ENCODE data around the gene NEK4.

The NEK4 gene

DNA sequence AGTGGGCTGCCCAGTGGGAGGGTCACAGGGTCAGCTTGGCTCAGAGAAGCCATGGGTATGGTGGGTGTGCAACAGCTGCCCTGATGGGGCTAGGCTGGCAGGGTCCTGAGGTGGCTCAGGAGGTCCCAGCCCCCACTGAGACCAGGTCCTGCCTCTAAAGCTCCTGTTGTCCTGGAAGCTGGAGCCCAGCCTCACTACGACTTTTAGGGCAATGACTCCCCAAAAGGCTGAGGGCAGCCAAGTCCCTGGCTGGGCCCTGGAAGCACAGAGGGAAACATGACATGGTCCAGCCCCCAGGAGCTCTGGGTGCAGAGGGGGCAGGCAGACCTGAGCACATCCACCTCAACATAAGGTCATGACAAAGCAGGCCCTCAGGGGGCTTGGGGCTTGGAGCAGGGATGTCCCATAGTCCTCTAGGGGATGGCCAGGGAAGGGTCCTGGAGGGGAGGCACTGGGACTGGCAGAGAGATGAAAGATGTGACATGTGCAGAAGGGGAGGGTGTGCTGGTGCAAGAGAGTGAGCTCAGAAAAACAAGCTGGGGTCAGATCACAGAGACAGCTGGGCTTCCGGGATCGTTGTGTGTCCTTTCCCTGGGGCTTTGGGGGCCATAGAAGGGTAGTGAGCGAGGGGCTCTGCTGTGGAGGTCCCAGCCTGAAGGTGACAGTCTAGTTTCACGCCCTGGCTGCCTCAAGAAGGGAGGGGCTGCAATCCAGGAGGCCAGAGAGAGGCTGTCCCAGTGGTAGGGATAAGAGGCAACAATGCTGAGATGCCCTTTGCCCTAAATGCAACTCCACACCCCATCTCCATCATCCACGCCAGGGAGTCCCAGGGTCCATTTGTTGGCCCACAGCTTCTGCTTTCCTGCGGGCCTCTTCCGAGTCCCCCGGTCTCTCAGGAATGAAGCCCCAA, 23.2 kb upstream of the NEK4 start:
- H3K4me3 ChIP-seq (ENCODE audit: low read depth, low read length): no peak overlapping the region
- TF ChIP-seq, protein P1, sequence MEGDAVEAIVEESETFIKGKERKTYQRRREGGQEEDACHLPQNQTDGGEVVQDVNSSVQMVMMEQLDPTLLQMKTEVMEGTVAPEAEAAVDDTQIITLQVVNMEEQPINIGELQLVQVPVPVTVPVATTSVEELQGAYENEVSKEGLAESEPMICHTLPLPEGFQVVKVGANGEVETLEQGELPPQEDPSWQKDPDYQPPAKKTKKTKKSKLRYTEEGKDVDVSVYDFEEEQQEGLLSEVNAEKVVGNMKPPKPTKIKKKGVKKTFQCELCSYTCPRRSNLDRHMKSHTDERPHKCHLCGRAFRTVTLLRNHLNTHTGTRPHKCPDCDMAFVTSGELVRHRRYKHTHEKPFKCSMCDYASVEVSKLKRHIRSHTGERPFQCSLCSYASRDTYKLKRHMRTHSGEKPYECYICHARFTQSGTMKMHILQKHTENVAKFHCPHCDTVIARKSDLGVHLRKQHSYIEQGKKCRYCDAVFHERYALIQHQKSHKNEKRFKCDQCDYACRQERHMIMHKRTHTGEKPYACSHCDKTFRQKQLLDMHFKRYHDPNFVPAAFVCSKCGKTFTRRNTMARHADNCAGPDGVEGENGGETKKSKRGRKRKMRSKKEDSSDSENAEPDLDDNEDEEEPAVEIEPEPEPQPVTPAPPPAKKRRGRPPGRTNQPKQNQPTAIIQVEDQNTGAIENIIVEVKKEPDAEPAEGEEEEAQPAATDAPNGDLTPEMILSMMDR (IDR thresholded peaks at IDR 0.05; ENCODE audit: insufficient read depth, low read depth, low read length, missing control alignments): no peak
- DNase-seq (ENCODE audit: low read depth): no peak

- TF ChIP-seq, protein P1 (IDR thresholded peaks at IDR 0.05; ENCODE audit: insufficient read depth, low read depth, low read length, missing control alignments): no peak
- H3K4me3 ChIP-seq (ENCODE audit: low read depth, low read length): no peak overlapping the region
- DNase-seq (ENCODE audit: low read depth): no peak
Measured at GRCh38 chr3:52792961-52793695, 22.4 kb upstream of the NEK4 start.

DNA sequence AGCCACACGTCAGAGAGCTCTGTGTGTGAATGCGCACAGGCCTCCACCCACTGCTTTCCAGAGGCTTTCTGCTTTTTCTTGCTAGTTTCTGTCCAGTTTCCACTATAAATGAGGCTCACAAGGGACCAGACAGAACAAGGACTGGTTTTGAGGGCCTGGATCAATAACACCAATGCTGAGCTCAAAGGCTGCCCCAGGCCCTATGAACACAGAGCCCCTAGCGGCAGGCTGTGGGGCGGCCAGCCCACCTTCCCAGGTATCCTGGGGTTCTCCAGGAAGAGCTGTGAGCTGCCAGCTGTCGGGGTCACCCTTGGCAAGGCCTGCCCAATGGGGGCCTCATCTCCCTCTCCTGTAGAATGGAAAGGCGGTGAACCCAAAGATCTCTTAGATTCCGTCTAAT, 21.7 kb upstream of the NEK4 start:
- H3K4me3 ChIP-seq (ENCODE audit: low read depth, low read length): no peak overlapping the region
- TF ChIP-seq, protein P1 (IDR thresholded peaks at IDR 0.05; ENCODE audit: insufficient read depth, low read depth, low read length, missing control alignments): peak; percentile 46
- DNase-seq (ENCODE audit: low read depth): no peak

DNA sequence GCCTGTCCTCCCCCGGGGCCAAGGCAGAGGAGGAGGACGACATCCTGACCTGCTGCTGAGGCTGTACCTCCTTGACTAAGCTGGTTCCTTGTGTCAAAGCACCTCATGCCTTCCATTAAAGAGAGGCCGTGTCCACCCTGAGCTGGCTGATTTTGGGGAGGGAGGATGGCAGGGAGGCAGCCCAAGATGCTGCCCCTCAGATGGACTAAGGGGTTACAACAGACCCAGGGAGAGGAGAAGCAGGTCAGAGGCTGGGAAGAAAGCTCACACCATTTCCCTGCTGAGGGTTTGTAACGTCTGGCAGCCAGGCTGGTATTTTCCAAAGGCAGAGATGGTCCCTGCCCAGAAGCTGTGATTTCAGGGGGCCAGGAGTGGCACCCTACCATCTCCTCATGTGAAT, 21.2 kb upstream of the NEK4 start:
- TF ChIP-seq, protein P1 (IDR thresholded peaks at IDR 0.05; ENCODE audit: insufficient read depth, low read depth, low read length, missing control alignments): no peak
- DNase-seq (ENCODE audit: low read depth): no peak
- H3K4me3 ChIP-seq (ENCODE audit: low read depth, low read length): no peak overlapping the region

- TF ChIP-seq, protein P1 (IDR thresholded peaks at IDR 0.05; ENCODE audit: insufficient read depth, low read depth, low read length, missing control alignments): no peak
- H3K4me3 ChIP-seq (ENCODE audit: low read depth, low read length): no peak overlapping the region
- no peak for DNase-seq (ENCODE audit: low read depth)
Measured at GRCh38 chr3:52791366-52791765, 20.6 kb upstream of the NEK4 start.

DNA sequence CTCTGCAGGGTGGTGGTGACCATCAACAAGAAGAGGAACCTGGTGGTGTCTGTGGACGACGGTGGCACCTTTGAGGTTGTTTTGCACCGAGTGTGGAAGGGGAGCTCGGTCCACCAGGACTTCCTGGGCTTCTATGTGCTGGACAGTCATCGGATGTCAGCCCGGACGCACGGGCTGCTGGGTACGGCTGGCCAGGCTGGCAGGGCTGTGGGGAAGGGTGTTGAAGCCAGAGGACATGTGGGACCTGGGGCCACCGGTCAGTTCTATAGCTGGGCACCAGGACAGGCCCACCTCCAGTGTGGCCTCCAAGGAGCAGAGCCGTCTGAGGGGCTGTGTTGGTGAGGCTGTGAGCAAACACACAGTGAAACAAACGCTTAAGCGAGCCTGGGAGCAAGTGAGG, 20.0 kb upstream of the NEK4 start:
- TF ChIP-seq, protein P1 (IDR thresholded peaks at IDR 0.05; ENCODE audit: insufficient read depth, low read depth, low read length, missing control alignments): no peak
- DNase-seq (ENCODE audit: low read depth): no peak
- no peak overlapping the region for H3K4me3 ChIP-seq (ENCODE audit: low read depth, low read length)

All from GM12865 (cell line).